Measurements from ENCODE around the gene MED9.
"Not testable (repeated sequence)": the region's sequence is repeated elsewhere in the genome, so short reads cannot be mapped to it uniquely, and the experiment has no call there.

MED9 gene, protein sequence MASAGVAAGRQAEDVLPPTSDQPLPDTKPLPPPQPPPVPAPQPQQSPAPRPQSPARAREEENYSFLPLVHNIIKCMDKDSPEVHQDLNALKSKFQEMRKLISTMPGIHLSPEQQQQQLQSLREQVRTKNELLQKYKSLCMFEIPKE

DNA sequence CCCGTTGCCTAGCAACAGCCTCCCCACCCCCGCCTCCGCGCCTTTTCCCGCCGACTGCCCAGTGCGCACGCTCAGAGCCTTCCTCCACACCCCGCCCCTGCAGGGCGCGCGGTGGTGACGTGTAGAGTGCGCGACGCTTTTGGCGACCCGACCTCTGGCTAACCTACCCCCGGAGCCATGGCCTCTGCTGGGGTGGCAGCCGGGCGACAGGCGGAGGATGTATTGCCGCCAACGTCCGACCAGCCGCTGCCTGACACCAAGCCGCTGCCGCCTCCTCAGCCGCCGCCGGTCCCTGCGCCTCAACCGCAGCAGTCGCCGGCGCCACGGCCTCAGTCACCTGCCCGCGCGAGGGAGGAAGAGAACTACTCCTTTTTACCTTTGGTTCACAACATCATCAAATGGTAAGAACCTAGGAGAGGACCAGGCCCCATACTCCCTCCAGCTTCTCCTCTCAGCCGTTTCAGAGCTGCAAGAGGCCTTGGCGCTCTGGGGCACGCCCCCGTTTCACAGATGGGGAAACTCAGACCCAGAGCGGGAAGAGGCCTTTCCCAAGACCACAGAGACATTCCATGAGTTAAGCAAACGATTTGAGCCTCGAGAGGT lies at the start of gene MED9:
TSS of gene MED9 (plus strand) at position 136 of the 603 bp plus-strand sequence. CDS start at position 178, 42 bp downstream.
- H3K27ac ChIP-seq = peak within 1 kb of the TSS; percentile 75
- no peak for TF ChIP-seq ZFX (IDR thresholded peaks at IDR 0.05; ENCODE audit: borderline replicate concordance)
- TF ChIP-seq, protein P1, sequence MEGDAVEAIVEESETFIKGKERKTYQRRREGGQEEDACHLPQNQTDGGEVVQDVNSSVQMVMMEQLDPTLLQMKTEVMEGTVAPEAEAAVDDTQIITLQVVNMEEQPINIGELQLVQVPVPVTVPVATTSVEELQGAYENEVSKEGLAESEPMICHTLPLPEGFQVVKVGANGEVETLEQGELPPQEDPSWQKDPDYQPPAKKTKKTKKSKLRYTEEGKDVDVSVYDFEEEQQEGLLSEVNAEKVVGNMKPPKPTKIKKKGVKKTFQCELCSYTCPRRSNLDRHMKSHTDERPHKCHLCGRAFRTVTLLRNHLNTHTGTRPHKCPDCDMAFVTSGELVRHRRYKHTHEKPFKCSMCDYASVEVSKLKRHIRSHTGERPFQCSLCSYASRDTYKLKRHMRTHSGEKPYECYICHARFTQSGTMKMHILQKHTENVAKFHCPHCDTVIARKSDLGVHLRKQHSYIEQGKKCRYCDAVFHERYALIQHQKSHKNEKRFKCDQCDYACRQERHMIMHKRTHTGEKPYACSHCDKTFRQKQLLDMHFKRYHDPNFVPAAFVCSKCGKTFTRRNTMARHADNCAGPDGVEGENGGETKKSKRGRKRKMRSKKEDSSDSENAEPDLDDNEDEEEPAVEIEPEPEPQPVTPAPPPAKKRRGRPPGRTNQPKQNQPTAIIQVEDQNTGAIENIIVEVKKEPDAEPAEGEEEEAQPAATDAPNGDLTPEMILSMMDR (IDR thresholded peaks at IDR 0.05) = no peak

GRCh38 chr17:17429222-17429621 lies 47.6 kb upstream of the MED9 start:
- TF ChIP-seq, protein P1 (IDR thresholded peaks at IDR 0.05) = no peak
- TF ChIP-seq ZFX (IDR thresholded peaks at IDR 0.05; ENCODE audit: borderline replicate concordance) = no peak
- no peak overlapping the region for H3K27ac ChIP-seq

- not testable (repeated sequence) for H3K27ac ChIP-seq
These were observed 45.9 kb upstream of the MED9 start for GRCh38 chr17:17430924-17431323.

- TF ChIP-seq ZFX (IDR thresholded peaks at IDR 0.05; ENCODE audit: borderline replicate concordance) = no peak
- TF ChIP-seq, protein P1 (IDR thresholded peaks at IDR 0.05) = no peak
- no peak overlapping the region for H3K27ac ChIP-seq
These were observed 45.2 kb upstream of the MED9 start for GRCh38 chr17:17431605-17432004.

- H3K27ac ChIP-seq = no peak overlapping the region
- TF ChIP-seq, protein P1 (IDR thresholded peaks at IDR 0.05) = no peak
- no peak for TF ChIP-seq ZFX (IDR thresholded peaks at IDR 0.05; ENCODE audit: borderline replicate concordance)
These were observed 43.6 kb upstream of the MED9 start for GRCh38 chr17:17433000-17433703.

- TF ChIP-seq ZFX (IDR thresholded peaks at IDR 0.05; ENCODE audit: borderline replicate concordance) = no peak
- TF ChIP-seq, protein P1 (IDR thresholded peaks at IDR 0.05) = no peak
- H3K27ac ChIP-seq = no peak overlapping the region
These were observed 42.3 kb upstream of the MED9 start for GRCh38 chr17:17434477-17434876.

DNA sequence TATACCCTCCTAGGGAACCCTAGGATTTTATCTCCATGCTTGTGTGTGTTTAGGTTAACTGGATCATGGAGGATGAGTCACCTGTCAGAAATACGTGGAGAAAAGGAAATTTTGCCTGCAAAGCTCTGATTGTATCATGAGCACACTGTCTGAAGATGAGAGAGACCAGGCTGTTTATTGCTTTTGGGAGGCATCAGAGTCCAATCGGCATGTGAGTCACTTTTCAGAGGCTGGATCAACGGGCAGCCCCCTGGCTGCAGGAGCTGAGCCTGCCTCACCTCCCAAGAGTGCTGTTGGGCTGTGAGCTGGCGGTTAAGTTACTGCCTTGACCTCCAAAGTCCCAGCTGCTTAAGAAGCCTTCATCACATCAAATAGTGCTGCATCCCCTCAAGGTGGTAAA lies 41.5 kb upstream of the MED9 start:
- no peak overlapping the region for H3K27ac ChIP-seq
- TF ChIP-seq ZFX (IDR thresholded peaks at IDR 0.05; ENCODE audit: borderline replicate concordance) = no peak
- TF ChIP-seq, protein P1 (IDR thresholded peaks at IDR 0.05) = no peak
